GM23248 (cell line): ENCODE measurements around the gene DCAF6.

ENCODE experiments used
- EZH2 ChIP-seq: fragments of 200-600 bp; sonication (generic); IDR thresholded peaks from 2 replicates; pipeline ENCODE4 v1.6.1; 2018; ENCODE audit warnings: antibody characterized with exemption, mild to moderate bottlenecking; ENCODE audit not compliant: insufficient read depth, poor library complexity, severe bottlenecking
- EZH2phosphoT487 ChIP-seq: fragments of 200-600 bp; sonication (generic); IDR thresholded peaks from 2 replicates; pipeline ENCODE4 v1.6.1; 2018; ENCODE audit warnings: antibody characterized with exemption, moderate library complexity, mild to moderate bottlenecking, low read depth; ENCODE audit not compliant: insufficient read depth

GRCh38 chr1:167984886-167985489, 48.5 kb downstream of the DCAF6 start:
- TF ChIP-seq EZH2phosphoT487 (no peak), EZH2 (no peak)
